Epithelial cell of prostate (primary cell): ENCODE results near the gene SLPI.
A peak's percentile ranks its signal among the peaks of the same experiment; 100 is the strongest.

Experiments
- DNase-seq: peaks from one replicate; pipeline ENCODE4 v3.0.0-alpha.2; 2011; ENCODE audit warnings: low read depth, low spot score
- H3K27ac ChIP-seq: fragments of 450-650 bp; 2 replicates; pipeline ENCODE4 v1.5.1; 2017; ENCODE audit warnings: mild to moderate bottlenecking

Gene SLPI

GRCh38 chr20:45254383-45255262 lies at the start of gene SLPI:
TSS of gene SLPI (minus strand) at chr20:45254564. CDS start at chr20:45254543, 21 bp downstream.
- DNase-seq = peak; percentile 81
- H3K27ac ChIP-seq = peak within 1 kb of the TSS; percentile 93

- DNase-seq = no peak
- H3K27ac ChIP-seq = no peak overlapping the region
Measured at GRCh38 chr20:45303586-45304463, 49.5 kb upstream of the SLPI start.

- no peak for DNase-seq
- no peak overlapping the region for H3K27ac ChIP-seq
Measured at GRCh38 chr20:45301824-45302271, 47.5 kb upstream of the SLPI start.

GRCh38 chr20:45300961-45301360 lies 46.6 kb upstream of the SLPI start:
- no peak overlapping the region for H3K27ac ChIP-seq
- no peak for DNase-seq

GRCh38 chr20:45299786-45300185 lies 45.4 kb upstream of the SLPI start:
- H3K27ac ChIP-seq = no peak overlapping the region
- no peak for DNase-seq

- DNase-seq = no peak
- no peak overlapping the region for H3K27ac ChIP-seq
Measured at GRCh38 chr20:45297786-45298497, 43.6 kb upstream of the SLPI start.

GRCh38 chr20:45294659-45295058 lies 40.3 kb upstream of the SLPI start:
- DNase-seq = no peak
- H3K27ac ChIP-seq = no peak overlapping the region

GRCh38 chr20:45294003-45294368 lies 39.6 kb upstream of the SLPI start:
- no peak for DNase-seq
- H3K27ac ChIP-seq = no peak overlapping the region

GRCh38 chr20:45293041-45294002 lies 39.0 kb upstream of the SLPI start:
- H3K27ac ChIP-seq = no peak overlapping the region

GRCh38 chr20:45292343-45292742 lies 38.0 kb upstream of the SLPI start:
- no peak overlapping the region for H3K27ac ChIP-seq
- DNase-seq = no peak

More at GRCh38 chr20:45293041-45294002, 39.0 kb upstream of the SLPI start:
- no peak for DNase-seq

- no peak overlapping the region for H3K27ac ChIP-seq
- DNase-seq = no peak
Measured at GRCh38 chr20:45291526-45291925, 37.2 kb upstream of the SLPI start.

GRCh38 chr20:45290677-45291355 lies 36.5 kb upstream of the SLPI start:
- no peak for DNase-seq
- no peak overlapping the region for H3K27ac ChIP-seq

- no peak overlapping the region for H3K27ac ChIP-seq
- DNase-seq = no peak
Measured at GRCh38 chr20:45289942-45290676, 35.7 kb upstream of the SLPI start.

- DNase-seq = no peak
- H3K27ac ChIP-seq = no peak overlapping the region
Measured at GRCh38 chr20:45288860-45289259, 34.5 kb upstream of the SLPI start.

- no peak for DNase-seq
- H3K27ac ChIP-seq = no peak overlapping the region
Measured at GRCh38 chr20:45288376-45288775, 34.0 kb upstream of the SLPI start.

GRCh38 chr20:45283551-45284057 lies 29.2 kb upstream of the SLPI start:
- peak overlapping the region; percentile 64 for H3K27ac ChIP-seq
- peak; percentile 29 for DNase-seq

- peak overlapping the region; percentile 64 for H3K27ac ChIP-seq
- no peak for DNase-seq
Measured at GRCh38 chr20:45282700-45283550, 28.6 kb upstream of the SLPI start.
